ENCODE data around the gene NYAP1.
"Not testable (repeated sequence)": the region's sequence is repeated elsewhere in the genome, so short reads cannot be mapped to it uniquely, and the experiment has no call there.

Gene NYAP1

GRCh38 chr7:100484673-100485045, 932 bp downstream of the NYAP1 start:
- no peak for DNase-seq

GRCh38 chr7:100485471-100485876, 1.7 kb downstream of the NYAP1 start:
- no peak for DNase-seq

- no peak for DNase-seq
These were observed 2.4 kb downstream of the NYAP1 start for GRCh38 chr7:100486111-100486636.

- DNase-seq = no peak
These were observed 3.2 kb downstream of the NYAP1 start for GRCh38 chr7:100486753-100487446.

GRCh38 chr7:100488333-100489095, 4.8 kb downstream of the NYAP1 start:
- no peak for DNase-seq

- DNase-seq = no peak
These were observed 5.4 kb downstream of the NYAP1 start for GRCh38 chr7:100489121-100489520.

GRCh38 chr7:100489824-100490223, 6.1 kb downstream of the NYAP1 start:
- peak; percentile 99 for DNase-seq

- no peak for DNase-seq
These were observed 6.9 kb downstream of the NYAP1 start for GRCh38 chr7:100490483-100491191.

GRCh38 chr7:100491192-100491578, 7.5 kb downstream of the NYAP1 start:
- DNase-seq = no peak

- DNase-seq = no peak
These were observed 9.2 kb downstream of the NYAP1 start for GRCh38 chr7:100492738-100493475.

- no peak for DNase-seq
These were observed 9.9 kb downstream of the NYAP1 start for GRCh38 chr7:100493476-100494264.

- no peak for DNase-seq
These were observed 12.8 kb downstream of the NYAP1 start for GRCh38 chr7:100496509-100496908.

GRCh38 chr7:100500743-100501142, 17.0 kb downstream of the NYAP1 start:
- not testable (repeated sequence) for DNase-seq

- not testable (repeated sequence) for DNase-seq
These were observed 20.3 kb downstream of the NYAP1 start for GRCh38 chr7:100504031-100504430.

GRCh38 chr7:100504887-100505611, 21.3 kb downstream of the NYAP1 start:
- no peak for DNase-seq

GRCh38 chr7:100506356-100506923, 22.7 kb downstream of the NYAP1 start:
- no peak for DNase-seq

GRCh38 chr7:100509231-100509630, 25.5 kb downstream of the NYAP1 start:
- DNase-seq = no peak

GRCh38 chr7:100510437-100511239, 26.9 kb downstream of the NYAP1 start:
- DNase-seq = no peak

GRCh38 chr7:100513212-100513810, 29.6 kb downstream of the NYAP1 start:
- no peak for DNase-seq
